PC-3 (cell line): ENCODE results near the gene ZNF346. TPM values are rescaled to one million over a fixed set of nuclear protein-coding genes. Genes with fewer than 3 reads are reported as not detected.

Experiments used
- ATAC-seq: fragments of 200-7000 bp; cut with Tn5 transposase; 2 replicates; pipeline ENCODE4 v1.9.1; 2020; ENCODE audit warnings: mild to moderate bottlenecking, moderate library complexity
- BruUV-seq: library from RNA; stranded (reverse); fragments of 400-500 nt; replicated peaks from 2 replicates; lab custom pipeline; 2021; lab: Mats Ljungman, UMichigan
- CTCF ChIA-PET: fragments of 300-600 bp; sonication (Branson Sonifier 250); formaldehyde crosslinking; loops from one replicate; lab custom pipeline; 2022; ENCODE audit warnings: antibody characterized with exemption; lab: Charles Lee
- POLR2A ChIA-PET: fragments of 300-600 bp; sonication (Branson Sonifier 250); formaldehyde crosslinking; loops from one replicate; lab custom pipeline; 2022; ENCODE audit warnings: antibody characterized with exemption; ENCODE audit not compliant: unreplicated experiment; lab: Charles Lee
- DNase-seq: peaks from one replicate; pipeline ENCODE4 v3.0.0-alpha.2; 2015
- H2AFZ ChIP-seq: fragments of 300-600 bp; sonication (generic); 2 replicates; pipeline ENCODE4 v1.6.0; 2016; ENCODE audit warnings: antibody characterized with exemption, low read length
- H3F3A ChIP-seq: fragments of 300-600 bp; sonication (generic); one replicate; pipeline ENCODE4 v1.6.0; 2017; ENCODE audit warnings: antibody characterized with exemption, low read length, control low read depth, mild to moderate bottlenecking; ENCODE audit not compliant: unreplicated experiment
- H3K27ac ChIP-seq: fragments of 300-600 bp; sonication (generic); 2 replicates; pipeline ENCODE4 v1.5.1; 2016; ENCODE audit warnings: mild to moderate bottlenecking, low read length
- H3K27me3 ChIP-seq: fragments of 300-600 bp; sonication (generic); 2 replicates; pipeline ENCODE4 v1.6.1; 2016; ENCODE audit warnings: low read length, mixed read lengths
- H3K36me3 ChIP-seq: fragments of 300-600 bp; sonication (generic); 2 replicates; pipeline ENCODE4 v1.6.1; 2016; ENCODE audit warnings: low read depth, mixed run types, low read length, mixed read lengths
- H3K4me1 ChIP-seq: fragments of 300-600 bp; sonication (generic); 2 replicates; pipeline ENCODE4 v1.5.1; 2016; ENCODE audit warnings: low read length; ENCODE audit not compliant: insufficient read depth
- H3K4me2 ChIP-seq: fragments of 300-600 bp; sonication (generic); 2 replicates; pipeline ENCODE4 v1.6.0; 2016; ENCODE audit warnings: low read length
- H3K4me3 ChIP-seq: fragments of 300-600 bp; sonication (generic); 2 replicates; pipeline ENCODE4 v1.5.1; 2016; ENCODE audit warnings: mild to moderate bottlenecking, low read length, mixed read lengths
- H3K79me2 ChIP-seq: fragments of 300-600 bp; sonication (generic); 2 replicates; pipeline ENCODE4 v1.6.1; 2017; ENCODE audit warnings: low read length, mixed read lengths
- H3K9ac ChIP-seq: fragments of 300-600 bp; sonication (generic); 2 replicates; pipeline ENCODE4 v1.6.0; 2016; ENCODE audit warnings: mild to moderate bottlenecking, low read length
- H3K9me2 ChIP-seq: fragments of 300-600 bp; sonication (generic); replicated peaks from 2 replicates; pipeline ENCODE4 v1.6.1; 2016; ENCODE audit warnings: mixed run types, low read length, mixed read lengths
- H3K9me3 ChIP-seq: fragments of 300-600 bp; sonication (generic); 2 replicates; pipeline ENCODE4 v1.6.1; 2016; ENCODE audit warnings: low read length, mixed read lengths
- H4K20me1 ChIP-seq: fragments of 300-600 bp; sonication (generic); 2 replicates; pipeline ENCODE4 v1.6.1; 2016; ENCODE audit warnings: low read length, mixed read lengths
- CTCF ChIP-seq: fragments of 300-600 bp; sonication (generic); conservative IDR thresholded peaks from 2 replicates; pipeline ENCODE4 v1.5.1; 2017; ENCODE audit warnings: antibody characterized with exemption, low read depth, mild to moderate bottlenecking, low read length
- EZH2 ChIP-seq: fragments of 300-600 bp; sonication (generic); IDR thresholded peaks from one replicate; pipeline ENCODE4 v1.6.1; 2017; ENCODE audit warnings: antibody characterized with exemption, mild to moderate bottlenecking, low read length; ENCODE audit not compliant: unreplicated experiment
- EZH2phosphoT487 ChIP-seq: fragments of 300-600 bp; sonication (generic); IDR thresholded peaks from 2 replicates; pipeline ENCODE4 v1.6.1; 2018; ENCODE audit warnings: mild to moderate bottlenecking, antibody characterized with exemption, low read length, borderline replicate concordance
- intact Hi-C: fragments of 100-400 bp; cut with micrococcal nuclease; formaldehyde crosslinking; loops from 2 replicates; pipeline ENCODE4 v1.9.0; 2023
- total RNA-seq: library from RNA; depleted of rRNA; stranded (reverse); fragments of >200 nt; gene quantifications from 2 replicates; pipeline ENCODE4 v1.2.3, GENCODE V29; 2014

ZNF346 gene
- total RNA-seq, 1 experiment from 2014 or later = 38.9 TPM

DNA sequence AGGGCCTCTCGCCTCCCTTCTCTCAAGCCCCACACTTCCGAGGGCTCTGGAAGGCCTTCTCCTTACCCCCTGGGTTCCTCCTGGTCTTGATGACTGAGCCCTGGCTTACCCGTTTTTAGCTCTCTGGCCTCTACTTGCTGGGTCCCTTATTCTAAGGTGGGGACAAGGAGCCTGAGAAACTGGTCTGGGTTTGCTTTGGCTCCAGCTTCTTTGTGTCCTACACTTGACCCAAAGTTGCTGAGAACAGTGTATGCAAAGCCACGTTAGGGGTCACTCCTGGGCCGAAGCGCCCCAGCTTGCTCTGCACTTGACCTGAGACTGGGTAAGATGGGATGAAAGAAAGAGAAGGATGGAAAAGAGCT, 788 bp downstream of the ZNF346 start:
- ATAC-seq = peak; percentile 20
- POLR2A ChIA-PET = interaction anchor here (0.6 kb wide), 1 partner anchor 18 kb away, joined by 6 read pairs; no protein-coding TSS in a partner anchor
- intact Hi-C loops = no loop called here

DNA sequence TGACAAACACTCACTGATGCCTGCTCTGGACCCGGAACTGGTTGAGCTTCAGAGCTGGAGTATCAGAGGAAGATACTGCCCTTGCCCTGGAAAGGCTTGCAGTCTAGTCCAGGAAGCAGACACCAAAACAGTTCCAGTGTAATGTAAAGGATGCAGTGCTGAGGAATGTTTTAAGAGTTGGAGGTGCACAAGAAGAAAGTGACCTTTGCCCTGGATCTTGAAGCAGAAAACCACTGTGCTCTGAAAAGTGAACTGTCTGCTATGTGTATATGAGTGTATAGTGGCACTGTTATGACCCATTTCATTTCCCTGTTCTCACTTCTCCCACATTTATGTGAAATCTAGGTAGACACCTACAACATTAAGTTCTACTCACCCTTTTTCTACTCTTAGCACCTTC, 2.1 kb downstream of the ZNF346 start:
- BruUV-seq = no TSS peak

More for the DNA sequence above, 788 bp downstream of the ZNF346 start:
- peaks cover 7% of the 10 kb centered on the region; the same call in 1 of the 2 replicates for H3K36me3 ChIP-seq
- H3K4me1 ChIP-seq = 0 out of 2 replicates have a peak, but pooled peaks cover 5% of the 10 kb centered on the region
- no TSS peak for BruUV-seq
- peak; percentile 25 for DNase-seq
- no peaks in the 10 kb centered on the region for H3F3A ChIP-seq
- no peaks in the 10 kb centered on the region for H3K9me2 ChIP-seq
- H3K79me2 ChIP-seq = peaks cover 58% of the 10 kb centered on the region
- CTCF ChIA-PET = no interaction called here
- peak overlapping the region; percentile 90 for H2AFZ ChIP-seq
- no peak for TF ChIP-seq EZH2
- TF ChIP-seq CTCF = no peak
- no peak for TF ChIP-seq EZH2phosphoT487
- peak overlapping the region; percentile 96 for H3K9ac ChIP-seq
- no peaks in the 10 kb centered on the region for H3K27me3 ChIP-seq
- H3K9me3 ChIP-seq = no peaks in the 10 kb centered on the region
- no peaks in the 10 kb centered on the region for H4K20me1 ChIP-seq
- no peak overlapping the region for H3K27ac ChIP-seq
- H3K4me3 ChIP-seq = peak overlapping the region; percentile 76
- peak overlapping the region; percentile 98 for H3K4me2 ChIP-seq

More for the DNA sequence above, 2.1 kb downstream of the ZNF346 start:
- H3K4me3 ChIP-seq = no peak overlapping the region
- no peaks in the 10 kb centered on the region for H3F3A ChIP-seq
- no peaks in the 10 kb centered on the region for H3K9me3 ChIP-seq
- no peak overlapping the region for H2AFZ ChIP-seq
- peaks cover 66% of the 10 kb centered on the region for H3K79me2 ChIP-seq
- 0 out of 2 replicates have a peak, but pooled peaks cover 5% of the 10 kb centered on the region for H3K4me1 ChIP-seq
- no peak for DNase-seq
- intact Hi-C loops = no loop called here
- ChIA-PET CTCF (no interaction called here), POLR2A (no interaction called here)
- no peak for TF ChIP-seq EZH2phosphoT487
- TF ChIP-seq EZH2 = no peak
- TF ChIP-seq CTCF = no peak
- H3K27me3 ChIP-seq = no peaks in the 10 kb centered on the region
- no peaks in the 10 kb centered on the region for H4K20me1 ChIP-seq
- peaks cover 13% of the 10 kb centered on the region; the same call in 1 of the 2 replicates for H3K36me3 ChIP-seq
- H3K9ac ChIP-seq = no peak overlapping the region
- ATAC-seq = no peak
- H3K27ac ChIP-seq = no peak overlapping the region
- 0 out of 2 replicates have a peak overlapping the region, but pooled peaks have one; percentile 4 for H3K4me2 ChIP-seq
- no peaks in the 10 kb centered on the region for H3K9me2 ChIP-seq
